Right forelimb (tissue), 1 donor: ENCODE data around the gene RAET1E.
"Not testable (repeated sequence)": the region's sequence is repeated elsewhere in the genome, so short reads cannot be mapped to it uniquely, and the experiment has no call there.

Source experiments
- DNase-seq: peaks from one replicate; pipeline ENCODE4 v3.0.0-alpha.2; 2018

Gene RAET1E

GRCh38 chr6:149908480-149908879 lies 10.6 kb upstream of the RAET1E start:
- not testable (repeated sequence) for DNase-seq

DNA sequence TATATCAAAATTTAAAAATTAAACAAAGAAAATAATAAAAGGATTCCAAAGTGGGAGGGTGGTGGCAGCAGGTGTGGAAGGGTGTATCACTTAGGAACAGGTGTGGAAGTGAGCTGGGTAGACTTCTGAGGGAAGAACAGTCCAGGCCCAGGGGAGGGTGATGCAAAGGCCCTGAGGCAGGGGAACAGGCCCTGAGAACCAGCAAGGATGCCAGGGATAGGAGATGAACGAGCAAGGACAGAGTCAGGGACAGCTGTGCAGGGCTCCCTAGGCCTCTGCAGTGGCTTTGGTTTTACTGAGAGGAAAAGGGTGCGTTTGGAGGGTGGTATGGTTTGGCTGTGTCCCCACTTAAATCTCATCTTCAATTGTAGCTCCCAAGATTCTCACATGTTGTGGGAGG lies 9.4 kb upstream of the RAET1E start:
- no peak for DNase-seq

- DNase-seq = no peak
Measured at GRCh38 chr6:149906405-149906804, 8.5 kb upstream of the RAET1E start.

DNA sequence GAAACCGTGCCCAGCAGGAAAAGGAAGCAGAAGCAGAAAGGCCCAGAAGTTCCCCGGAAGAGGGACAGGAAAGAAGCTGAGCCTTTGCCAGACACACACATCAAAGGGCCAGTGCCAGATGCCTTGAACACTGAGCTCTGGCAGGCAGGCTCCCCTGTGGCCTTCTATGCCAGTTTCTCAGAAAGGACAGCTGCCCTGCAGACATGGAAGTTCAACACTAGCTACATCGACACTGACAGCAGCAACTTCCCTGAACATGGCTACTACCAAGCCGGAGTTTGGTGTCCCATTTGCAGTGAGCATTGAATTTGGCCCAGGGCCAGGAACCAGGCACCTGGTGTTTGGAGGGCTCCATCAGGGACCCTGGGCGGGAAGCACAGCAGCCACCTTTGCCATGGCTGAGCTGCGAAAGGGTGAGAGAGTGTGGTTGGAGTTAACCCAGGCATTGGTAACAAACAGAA lies 8.0 kb upstream of the RAET1E start:
- DNase-seq = no peak

- DNase-seq = no peak
Measured at GRCh38 chr6:149905371-149905910, 7.5 kb upstream of the RAET1E start.

DNA sequence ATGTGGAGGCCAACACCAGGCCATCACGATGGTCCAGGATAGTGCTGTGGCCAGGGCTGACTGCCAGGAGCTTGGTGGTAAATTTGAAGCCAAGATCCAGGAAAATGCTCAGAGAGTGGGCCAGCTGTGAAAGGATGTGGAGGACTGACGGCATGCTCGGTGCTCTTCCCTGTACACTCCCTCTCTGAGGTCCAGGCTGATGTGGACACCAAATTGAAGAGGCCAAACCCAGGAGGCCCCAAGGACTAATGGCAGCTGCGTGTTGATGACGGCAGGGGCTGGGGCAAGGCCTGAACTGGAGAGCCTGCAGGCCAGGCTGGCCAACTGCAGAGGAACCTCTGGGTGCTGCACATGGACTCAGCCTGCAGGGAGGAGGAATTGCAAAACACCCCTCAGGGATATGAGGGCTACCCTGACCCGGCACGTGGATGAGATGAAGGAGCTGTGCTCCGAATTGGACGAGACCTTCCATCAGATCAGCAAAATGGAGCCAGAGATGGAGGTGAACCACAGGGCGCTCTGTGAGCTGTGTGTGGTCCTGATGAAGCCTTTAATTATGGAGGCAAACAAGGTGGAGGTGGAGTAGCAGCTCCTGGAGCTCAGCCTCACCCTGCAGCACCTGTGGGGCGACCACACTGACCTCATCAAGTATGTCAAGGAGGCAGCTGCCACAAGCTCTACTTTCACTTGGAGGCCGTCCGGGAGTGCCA lies 6.9 kb upstream of the RAET1E start:
- DNase-seq = no peak

DNA sequence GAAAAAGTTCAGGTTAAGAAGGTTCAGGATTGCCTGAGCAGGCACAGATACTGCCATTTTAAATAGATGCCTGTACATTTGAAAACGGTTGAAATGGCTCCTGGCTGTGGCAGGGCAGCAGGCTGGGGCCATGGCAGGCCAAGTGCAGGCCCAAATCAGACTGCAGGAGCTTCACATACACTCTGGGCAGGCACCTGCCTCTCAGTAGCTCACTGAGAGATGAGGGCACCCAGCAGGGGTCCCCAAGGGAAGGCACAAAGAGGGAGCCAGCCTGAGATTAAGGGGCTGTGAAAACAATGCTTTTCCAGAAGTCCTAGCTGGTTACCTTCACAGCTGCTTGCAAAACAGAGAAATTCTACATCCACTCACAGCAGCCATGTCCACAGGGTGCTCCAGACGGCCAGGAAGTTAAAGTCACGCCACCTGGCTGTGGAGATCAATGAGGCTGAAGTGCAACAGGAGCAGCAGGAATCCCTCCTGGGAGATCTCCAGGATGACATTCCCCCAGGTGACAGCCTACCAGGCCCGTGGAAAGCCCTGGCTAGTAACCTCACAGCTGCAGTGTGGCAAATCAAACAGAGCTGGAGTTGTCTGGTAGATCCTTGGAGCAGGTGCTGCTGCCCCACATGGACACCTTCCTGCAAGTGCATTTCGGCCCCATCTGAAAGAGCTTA lies 6.2 kb upstream of the RAET1E start:
- DNase-seq = no peak

GRCh38 chr6:149901444-149902140 lies 3.7 kb upstream of the RAET1E start:
- no peak for DNase-seq

GRCh38 chr6:149900620-149901443 lies 2.9 kb upstream of the RAET1E start:
- DNase-seq = no peak

- no peak for DNase-seq
Measured at GRCh38 chr6:149899926-149900619, 2.2 kb upstream of the RAET1E start.

DNA sequence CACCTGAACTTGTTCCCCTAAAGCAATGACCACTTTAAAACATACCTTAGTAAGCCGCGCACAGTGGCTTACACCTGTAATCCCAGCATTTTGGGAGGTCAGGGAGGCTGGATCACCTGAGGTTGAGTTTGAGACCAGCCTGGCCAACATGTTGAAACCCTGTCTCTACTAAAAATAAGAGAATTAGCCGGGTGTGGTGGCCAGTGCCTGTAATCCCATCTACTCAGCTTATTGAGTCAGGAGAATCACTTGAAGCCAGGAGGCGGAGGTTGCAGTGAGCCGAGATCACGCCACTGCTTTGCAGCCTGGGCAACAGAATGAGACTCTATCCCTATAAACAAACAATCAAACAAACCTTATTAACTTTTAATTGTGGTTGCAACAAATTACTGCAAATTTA lies 1.6 kb upstream of the RAET1E start:
- no peak for DNase-seq

- no peak for DNase-seq
Measured at GRCh38 chr6:149898966-149899365, 1.1 kb upstream of the RAET1E start.

- no peak for DNase-seq
Measured at GRCh38 chr6:149897015-149897697, 757 bp downstream of the RAET1E start.

- DNase-seq = no peak
Measured at GRCh38 chr6:149896491-149896890, 1.4 kb downstream of the RAET1E start.

DNA sequence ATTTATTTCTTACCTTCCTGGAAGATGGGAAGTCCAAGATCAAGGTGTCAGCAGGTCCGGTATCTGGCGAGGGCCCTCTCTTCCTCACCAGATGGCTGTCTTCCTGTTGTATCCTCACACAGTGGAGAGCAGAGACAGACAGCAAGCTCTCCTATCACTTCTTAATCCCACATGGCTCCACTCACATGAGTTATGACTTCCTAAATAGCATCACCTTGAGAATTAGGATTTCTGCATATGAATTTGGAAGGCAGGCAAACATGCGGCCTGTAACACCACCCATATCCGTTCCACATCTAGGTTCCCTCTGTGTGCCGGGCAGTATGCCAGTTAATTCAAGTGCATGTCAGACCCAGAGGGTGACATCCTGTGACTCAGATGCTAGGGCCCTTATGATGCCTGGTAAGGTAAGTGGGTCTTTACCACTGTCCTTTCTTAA lies 2.1 kb downstream of the RAET1E start:
- DNase-seq = no peak

DNA sequence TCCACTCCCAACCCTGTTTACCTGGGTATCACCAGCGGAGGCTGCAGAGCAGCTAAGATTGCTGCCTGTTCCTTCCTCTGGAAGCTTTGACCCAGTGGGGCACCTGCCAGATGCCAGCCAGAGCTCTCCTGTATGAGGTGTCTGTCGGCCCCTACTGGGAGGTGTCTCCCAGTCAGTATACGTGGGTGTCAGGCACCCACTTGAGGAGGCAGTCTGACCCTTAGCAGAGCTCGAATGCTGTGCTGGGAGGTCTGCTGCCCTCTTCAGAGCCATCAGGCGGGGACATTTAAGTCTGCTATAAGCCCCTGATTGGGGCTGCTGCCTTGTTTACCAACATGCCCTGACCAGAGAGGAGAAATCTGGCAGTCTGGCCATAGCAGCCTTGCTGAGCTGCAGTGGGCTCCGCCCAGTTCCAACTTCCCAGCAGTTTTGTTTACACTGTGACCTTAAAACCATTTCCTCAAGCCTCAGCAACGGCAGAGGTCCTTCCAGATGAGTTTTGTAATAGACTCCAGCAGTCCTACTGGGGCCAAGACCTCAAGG lies 2.8 kb downstream of the RAET1E start:
- no peak for DNase-seq

DNA sequence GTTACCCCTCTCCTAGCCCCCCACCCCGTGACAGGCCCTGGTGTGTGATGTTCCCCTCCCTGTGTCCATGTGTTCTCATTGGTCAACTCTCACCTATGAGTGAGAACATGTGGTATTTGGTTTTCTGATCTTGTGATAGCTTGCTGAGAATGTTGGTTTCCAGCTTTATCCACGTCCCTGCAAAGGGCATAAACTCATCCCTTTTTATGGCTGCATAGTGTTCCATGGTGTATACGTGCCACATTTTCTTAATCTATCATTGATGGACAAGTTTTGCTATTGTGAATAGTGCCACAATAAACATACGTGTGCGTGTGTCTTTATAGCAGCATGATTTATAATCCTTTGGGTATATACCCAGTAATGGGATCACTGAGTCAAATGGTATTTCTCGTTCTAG lies 6.0 kb downstream of the RAET1E start:
- DNase-seq = not testable (repeated sequence)

- DNase-seq = no peak
Measured at GRCh38 chr6:149891259-149891658, 6.7 kb downstream of the RAET1E start.

DNA sequence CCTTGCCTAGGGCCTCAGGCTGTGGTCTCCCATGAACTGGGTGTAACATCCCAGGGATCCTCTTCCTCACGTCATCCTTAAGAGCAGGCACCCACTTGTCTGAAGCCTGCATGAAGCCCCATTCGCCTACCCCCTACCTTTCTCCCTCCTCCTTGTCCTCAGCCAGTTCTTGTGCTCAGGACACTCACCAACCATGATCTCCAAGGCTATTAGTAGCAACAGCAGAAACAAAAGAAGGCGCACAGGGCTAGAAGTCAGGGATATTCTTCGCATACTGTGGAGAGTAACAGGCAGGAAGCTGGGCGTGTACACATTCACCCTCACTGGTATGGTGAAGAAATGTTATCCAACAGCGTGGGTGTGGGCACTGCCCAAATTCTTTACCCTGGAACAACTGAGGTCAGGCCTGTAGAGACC lies 7.3 kb downstream of the RAET1E start:
- DNase-seq = no peak

DNA sequence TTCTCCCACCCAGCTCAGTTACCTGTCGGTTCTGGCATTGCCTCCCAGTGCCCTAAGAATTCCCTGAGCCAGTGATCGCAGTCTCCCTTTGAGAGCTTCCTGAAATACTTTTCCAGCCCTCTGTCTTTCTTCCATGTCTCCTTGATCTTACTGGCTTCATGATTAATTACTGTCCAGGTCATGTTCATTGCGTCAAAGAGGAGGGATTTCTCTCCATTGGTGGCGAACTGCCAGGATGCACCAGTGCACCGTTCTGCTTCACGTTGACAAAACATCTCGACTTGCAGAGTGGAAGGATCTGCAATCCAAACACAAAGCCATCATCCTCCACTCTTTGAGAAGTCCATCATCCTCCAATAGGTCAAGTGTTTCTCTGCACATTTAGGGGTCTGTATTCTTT lies 8.6 kb downstream of the RAET1E start:
- no peak for DNase-seq

- no peak for DNase-seq
Measured at GRCh38 chr6:149888659-149889058, 9.3 kb downstream of the RAET1E start.
